Endothelial cell of umbilical vein (primary cell): ENCODE measurements around the gene OR51I2. TPM values are rescaled to one million over a fixed set of nuclear protein-coding genes. Genes with fewer than 3 reads are reported as not detected.

Experiments used
- BruUV-seq: library from RNA; stranded (reverse); fragments of 400-500 nt; replicated peaks from 2 replicates; lab custom pipeline; 2021; lab: Mats Ljungman, UMichigan
- CTCF ChIA-PET: fragments of 300-600, 350-600 bp; sonication (Branson Sonifier 250); formaldehyde crosslinking; loops from one replicate; lab custom pipeline; 2021; ENCODE audit warnings: antibody characterized with exemption, inconsistent platforms; lab: Charles Lee
- POLR2A ChIA-PET: fragments of 300-600, 350-600 bp; sonication (Branson Sonifier 250); formaldehyde crosslinking; loops from one replicate; lab custom pipeline; 2021; ENCODE audit warnings: antibody characterized with exemption, inconsistent platforms; lab: Charles Lee
- DNase-seq: peaks from one replicate; pipeline ENCODE4 v3.0.0-alpha.2; 2011; ENCODE audit warnings: low read depth, low spot score
- FAIRE-seq: peaks from 2 replicates; lab custom pipeline; 2011; peaks lifted over from hg19 to GRCh38; lab: Jason Lieb, UNC
- H2AFZ ChIP-seq: 2 replicates; pipeline ENCODE4 v1.6.0; 2012; ENCODE audit warnings: low read depth, low read length, control low read depth, inconsistent platforms
- H3K27ac ChIP-seq: 2 replicates; pipeline ENCODE4 v1.5.1; 2011; ENCODE audit warnings: low read depth, mild to moderate bottlenecking, control low read depth, low read length, moderate library complexity; ENCODE audit not compliant: insufficient read depth
- H3K27me3 ChIP-seq, 2 experiments: 2 replicates each; pipeline versions ENCODE4 v1.6.0 to v1.6.1; 2011; ENCODE audit warnings: low read length in 2 of 2, mixed read lengths in 1 of 2; ENCODE audit not compliant: control insufficient read depth in 2 of 2, insufficient read depth in 2 of 2
- H3K36me3 ChIP-seq, 2 experiments: 2 replicates in 1 of 2; 3 replicates in 1 of 2; pipeline ENCODE4 v1.5.1; 2011; ENCODE audit warnings: low read length in 2 of 2, mild to moderate bottlenecking in 1 of 2, moderate library complexity in 1 of 2; ENCODE audit not compliant: control insufficient read depth in 2 of 2, insufficient read depth in 2 of 2; ENCODE audit errors: extremely low read depth in 1 of 2
- H3K4me1 ChIP-seq: 3 replicates; pipeline ENCODE4 v1.5.1; 2011; ENCODE audit warnings: mild to moderate bottlenecking, low read length; ENCODE audit not compliant: control insufficient read depth, insufficient read depth; ENCODE audit errors: extremely low read depth
- H3K4me2 ChIP-seq: 2 replicates; pipeline ENCODE4 v1.6.1; 2011; ENCODE audit warnings: low read length, control low read depth, mixed read lengths; ENCODE audit not compliant: insufficient read depth
- H3K4me3 ChIP-seq, 3 experiments: fragments of 200-600 bp in 1 of 3; sonication (generic), shearing (Covaris generic) in 1 of 3; replicated peaks in 1 of 3; 2 replicates each; pipeline ENCODE4 v1.5.1; 2011 to 2016; ENCODE audit warnings: control low read depth in 3 of 3, low read length in 3 of 3, mild to moderate bottlenecking in 2 of 3, inconsistent platforms in 1 of 3, low read depth in 1 of 3, moderate library complexity in 1 of 3; ENCODE audit not compliant: insufficient read depth in 1 of 3
- H3K79me2 ChIP-seq: 2 replicates; pipeline ENCODE4 v1.6.0; 2012; ENCODE audit warnings: low read length, inconsistent platforms; ENCODE audit not compliant: control insufficient read depth, insufficient read depth
- H3K9ac ChIP-seq: replicated peaks from 2 replicates; pipeline ENCODE3; 2011; ENCODE audit warnings: low read length, control low read depth; ENCODE audit not compliant: insufficient read depth; ENCODE audit errors: extremely low read depth
- H3K9me1 ChIP-seq: replicated peaks from 3 replicates; pipeline ENCODE4 v1.6.0; 2011; ENCODE audit warnings: mild to moderate bottlenecking, low read length; ENCODE audit not compliant: control insufficient read depth, insufficient read depth; ENCODE audit errors: extremely low read depth
- H3K9me3 ChIP-seq: replicated peaks from 2 replicates; pipeline ENCODE4 v1.5.1; 2012; ENCODE audit warnings: low read length, inconsistent platforms; ENCODE audit not compliant: control insufficient read depth, insufficient read depth
- H4K20me1 ChIP-seq: replicated peaks from 2 replicates; pipeline ENCODE3; 2011; ENCODE audit warnings: mild to moderate bottlenecking, low read length; ENCODE audit not compliant: control insufficient read depth, insufficient read depth; ENCODE audit errors: extremely low read depth
- EZH2 ChIP-seq: IDR thresholded peaks from 2 replicates; pipeline ENCODE4 v1.6.1; 2012; ENCODE audit warnings: borderline replicate concordance, low read depth, mild to moderate bottlenecking, moderate library complexity, low read length, inconsistent platforms; ENCODE audit not compliant: severe bottlenecking
- FOS ChIP-seq: IDR thresholded peaks from 2 replicates; pipeline ENCODE4 v1.6.1; 2011; ENCODE audit warnings: mild to moderate bottlenecking, low read length, moderate library complexity, borderline replicate concordance; ENCODE audit not compliant: insufficient read depth
- GATA2 ChIP-seq: IDR thresholded peaks from 2 replicates; pipeline ENCODE4 v1.7.0; 2011; ENCODE audit warnings: low read depth, mild to moderate bottlenecking, moderate library complexity, mixed read lengths, low read length; ENCODE audit not compliant: insufficient read length, insufficient read depth
- JUN ChIP-seq: IDR thresholded peaks from 2 replicates; pipeline ENCODE4 v1.6.1; 2011; ENCODE audit warnings: borderline replicate concordance, low read depth; ENCODE audit not compliant: insufficient read length, insufficient read depth
- MYC ChIP-seq: IDR thresholded peaks from one replicate; pipeline ENCODE4 v1.6.1; 2011; ENCODE audit warnings: mild to moderate bottlenecking, low read depth, low read length
- POLR2A ChIP-seq: IDR thresholded peaks from 2 replicates; pipeline ENCODE4 v1.6.1; 2012; ENCODE audit warnings: low read depth, mild to moderate bottlenecking, control low read depth, low read length
- POLR2AphosphoS5 ChIP-seq: IDR thresholded peaks from 2 replicates; pipeline ENCODE4 v1.6.1; 2012; ENCODE audit warnings: low read depth, mild to moderate bottlenecking, control low read depth, low read length, moderate library complexity; ENCODE audit not compliant: insufficient read depth
- dilution Hi-C: fragments of 300-500 bp; cut with MboI; formaldehyde crosslinking; loops from one replicate; pipeline ENCODE4 v1.15.0; 2019; ENCODE audit warnings: low sequenced_read_pairs; ENCODE audit not compliant: extremely low pct_ligation_motif_present
- intact Hi-C: fragments of 100-400 bp; cut with micrococcal nuclease; formaldehyde crosslinking; loops from one replicate; pipeline ENCODE4 v1.10.0; 2022
- polyA plus RNA-seq, 4 experiments: library from polyadenylated mRNA; depleted of rRNA in 3 of 4; stranded (reverse) in 3 of 4; unstranded in 1 of 4; fragments of >200 nt; gene quantifications; 2 replicates each; pipeline versions ENCODE4 v1.2.1 to v1.2.3, GENCODE V29; 2011 to 2012; ENCODE audit warnings: missing spikeins in 1 of 4
- total RNA-seq: library from RNA; stranded (reverse); gene quantifications from 2 replicates; pipeline ENCODE4 v1.2.3, GENCODE V29; 2021
- TF ChIP-seq, protein P1 (sequence below): IDR thresholded peaks from 2 replicates; pipeline ENCODE4 v1.6.1; 2011; ENCODE audit not compliant: insufficient read depth, insufficient read length
- TF ChIP-seq, protein P2 (sequence below), 2 donors: IDR thresholded peaks; 1 replicate in 1 of 2; 2 replicates in 1 of 2; pipeline ENCODE4 v1.5.1; 2011; ENCODE audit warnings: low read length in 2 of 2, mild to moderate bottlenecking in 2 of 2, moderate library complexity in 2 of 2, control low read depth in 1 of 2, inconsistent platforms in 1 of 2, low read depth in 1 of 2; ENCODE audit not compliant: insufficient read depth in 1 of 2; ENCODE audit errors: extremely low read depth in 1 of 2

Gene OR51I2
- total and polyA plus RNA-seq, 2 donors (not counting 3 experiments of a cell fraction or from before 2014, with no cell fraction given), result not detected

DNA sequence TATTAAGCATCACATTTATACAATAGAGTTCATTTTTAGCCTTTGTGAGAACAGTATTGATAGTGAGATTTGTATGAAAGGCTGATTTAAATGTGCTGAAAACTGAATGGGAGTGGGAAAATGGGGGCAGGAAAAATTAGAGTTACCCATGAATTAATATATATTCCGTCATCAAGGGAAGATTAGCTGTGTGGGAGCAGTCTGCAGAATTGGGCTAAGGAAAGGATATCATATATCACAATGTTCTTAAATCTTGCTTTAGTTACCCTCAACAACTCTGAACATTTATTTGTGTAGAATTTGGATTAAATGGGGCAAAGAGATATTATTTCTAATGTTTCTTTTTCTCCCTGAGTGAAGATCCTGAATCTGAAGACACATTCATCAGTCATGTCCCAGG is 27.3 kb upstream of the OR51I2 start, which contains the start of gene OR51Q1:
Gene OR51Q1 (plus strand): TSS at position 301 of the 400 bp plus-strand sequence. CDS start 90 bp downstream, at position 391.
- no peak within 1 kb of the TSS for H3K9ac ChIP-seq
- no peak within 1 kb of the TSS for H3K4me2 ChIP-seq
- ChIA-PET POLR2A (no interaction called here), CTCF (no interaction called here)
- no peak within 1 kb of the TSS for H3K4me3 ChIP-seq
- TF ChIP-seq JUN, result no peak
- TF ChIP-seq POLR2AphosphoS5, result no peak
- TF ChIP-seq FOS, result no peak
- TF ChIP-seq, protein P1, sequence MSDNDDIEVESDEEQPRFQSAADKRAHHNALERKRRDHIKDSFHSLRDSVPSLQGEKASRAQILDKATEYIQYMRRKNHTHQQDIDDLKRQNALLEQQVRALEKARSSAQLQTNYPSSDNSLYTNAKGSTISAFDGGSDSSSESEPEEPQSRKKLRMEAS, result no peak
- no peak for TF ChIP-seq POLR2A
- TF ChIP-seq, protein P2, sequence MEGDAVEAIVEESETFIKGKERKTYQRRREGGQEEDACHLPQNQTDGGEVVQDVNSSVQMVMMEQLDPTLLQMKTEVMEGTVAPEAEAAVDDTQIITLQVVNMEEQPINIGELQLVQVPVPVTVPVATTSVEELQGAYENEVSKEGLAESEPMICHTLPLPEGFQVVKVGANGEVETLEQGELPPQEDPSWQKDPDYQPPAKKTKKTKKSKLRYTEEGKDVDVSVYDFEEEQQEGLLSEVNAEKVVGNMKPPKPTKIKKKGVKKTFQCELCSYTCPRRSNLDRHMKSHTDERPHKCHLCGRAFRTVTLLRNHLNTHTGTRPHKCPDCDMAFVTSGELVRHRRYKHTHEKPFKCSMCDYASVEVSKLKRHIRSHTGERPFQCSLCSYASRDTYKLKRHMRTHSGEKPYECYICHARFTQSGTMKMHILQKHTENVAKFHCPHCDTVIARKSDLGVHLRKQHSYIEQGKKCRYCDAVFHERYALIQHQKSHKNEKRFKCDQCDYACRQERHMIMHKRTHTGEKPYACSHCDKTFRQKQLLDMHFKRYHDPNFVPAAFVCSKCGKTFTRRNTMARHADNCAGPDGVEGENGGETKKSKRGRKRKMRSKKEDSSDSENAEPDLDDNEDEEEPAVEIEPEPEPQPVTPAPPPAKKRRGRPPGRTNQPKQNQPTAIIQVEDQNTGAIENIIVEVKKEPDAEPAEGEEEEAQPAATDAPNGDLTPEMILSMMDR (IDR thresholded peaks at IDR 0.05; ENCODE audit: extremely low read depth in 1 of 2, insufficient read depth in 1 of 2, low read depth in 1 of 2, low read length in 2 of 2), result no peak
- TF ChIP-seq EZH2, result no peak
- no peak for TF ChIP-seq MYC
- no peak for TF ChIP-seq GATA2
- no peak within 1 kb of the TSS for H2AFZ ChIP-seq
- no peaks in the 10 kb centered on the region for H3K79me2 ChIP-seq
- H3K27ac ChIP-seq, result no peak within 1 kb of the TSS
- H3K9me3 ChIP-seq, result no peaks in the 10 kb centered on the region
- DNase-seq (no peak), FAIRE-seq (no peak)
- no peaks in the 10 kb centered on the region for H4K20me1 ChIP-seq
- no peaks in the 10 kb centered on the region for H3K9me1 ChIP-seq
- no peaks in the 10 kb centered on the region for H3K27me3 ChIP-seq
- no peaks in the 10 kb centered on the region for H3K36me3 ChIP-seq
- BruUV-seq, result no TSS peak
- no peaks in the 10 kb centered on the region for H3K4me1 ChIP-seq
- dilution Hi-C loops, result no loop called here
- intact Hi-C loops, result no loop called here
